NB4 (cell line): Measurements from ENCODE around the gene RBMS1.

Experiments
- DNase-seq: peaks from one replicate; pipeline ENCODE4 v3.0.0; 2010; ENCODE audit warnings: low read depth
- H3K4me3 ChIP-seq: one replicate; pipeline ENCODE4 v1.5.1; 2011; ENCODE audit warnings: mild to moderate bottlenecking, low read depth, low read length, moderate library complexity
- MYC ChIP-seq: IDR thresholded peaks from 2 replicates; pipeline ENCODE4 v1.6.1; 2011; ENCODE audit warnings: low read depth, low read length
- POLR2A ChIP-seq: IDR thresholded peaks from 2 replicates; pipeline ENCODE4 v1.6.1; 2011; ENCODE audit warnings: mild to moderate bottlenecking; ENCODE audit not compliant: insufficient read length; ENCODE audit errors: extremely low read depth
- TF ChIP-seq, protein P1 (sequence below): IDR thresholded peaks from one replicate; pipeline ENCODE4 v1.5.1; 2012; ENCODE audit warnings: low read depth, low read length
- TF ChIP-seq, protein P2 (sequence below): IDR thresholded peaks from 2 replicates; pipeline ENCODE4 v1.6.1; 2011; ENCODE audit warnings: low read depth, low read length

The RBMS1 gene

DNA sequence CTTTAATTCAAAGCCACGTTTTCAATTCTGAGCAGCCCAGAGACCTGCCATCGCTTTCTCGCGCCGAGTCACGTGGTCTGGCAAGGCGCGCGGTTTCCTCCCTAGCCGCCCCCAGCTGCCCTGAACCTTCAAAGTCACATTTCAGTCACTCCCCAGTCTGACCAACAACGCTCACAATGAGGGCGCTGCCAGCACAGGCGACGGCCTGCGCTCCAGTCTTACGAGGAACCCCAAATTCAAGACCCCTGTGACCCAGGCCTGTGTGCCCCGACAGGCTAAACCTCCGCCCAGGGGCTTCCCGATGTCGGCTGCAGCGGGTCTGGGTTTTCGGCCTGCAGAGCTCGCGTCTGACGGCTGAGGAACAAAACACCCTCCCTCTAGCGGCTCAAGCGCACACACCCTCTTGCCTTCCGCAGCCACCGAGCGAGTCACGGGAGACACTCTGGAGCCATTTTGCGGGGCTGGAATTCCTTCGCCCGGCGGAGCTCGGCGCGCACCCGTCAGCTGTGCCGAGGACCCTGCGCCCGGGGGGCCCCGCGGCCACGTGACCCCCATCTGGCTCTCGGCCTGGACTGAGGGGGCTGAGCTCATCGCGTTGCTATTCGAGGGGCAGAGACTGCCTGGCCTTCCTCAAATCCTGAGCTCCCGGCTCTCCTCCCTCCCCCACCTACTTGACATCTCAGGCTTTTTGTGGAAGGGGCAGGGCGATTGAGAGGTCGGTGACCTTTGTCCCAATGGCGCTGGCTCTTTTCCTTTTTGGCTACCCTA, 223.6 kb downstream of the RBMS1 start:
- H3K4me3 ChIP-seq, result peak overlapping the region; percentile 42
- peak; percentile 81 for DNase-seq
- TF ChIP-seq, protein P1, sequence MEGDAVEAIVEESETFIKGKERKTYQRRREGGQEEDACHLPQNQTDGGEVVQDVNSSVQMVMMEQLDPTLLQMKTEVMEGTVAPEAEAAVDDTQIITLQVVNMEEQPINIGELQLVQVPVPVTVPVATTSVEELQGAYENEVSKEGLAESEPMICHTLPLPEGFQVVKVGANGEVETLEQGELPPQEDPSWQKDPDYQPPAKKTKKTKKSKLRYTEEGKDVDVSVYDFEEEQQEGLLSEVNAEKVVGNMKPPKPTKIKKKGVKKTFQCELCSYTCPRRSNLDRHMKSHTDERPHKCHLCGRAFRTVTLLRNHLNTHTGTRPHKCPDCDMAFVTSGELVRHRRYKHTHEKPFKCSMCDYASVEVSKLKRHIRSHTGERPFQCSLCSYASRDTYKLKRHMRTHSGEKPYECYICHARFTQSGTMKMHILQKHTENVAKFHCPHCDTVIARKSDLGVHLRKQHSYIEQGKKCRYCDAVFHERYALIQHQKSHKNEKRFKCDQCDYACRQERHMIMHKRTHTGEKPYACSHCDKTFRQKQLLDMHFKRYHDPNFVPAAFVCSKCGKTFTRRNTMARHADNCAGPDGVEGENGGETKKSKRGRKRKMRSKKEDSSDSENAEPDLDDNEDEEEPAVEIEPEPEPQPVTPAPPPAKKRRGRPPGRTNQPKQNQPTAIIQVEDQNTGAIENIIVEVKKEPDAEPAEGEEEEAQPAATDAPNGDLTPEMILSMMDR, result peak; percentile 48
- TF ChIP-seq MYC, result no peak

DNA sequence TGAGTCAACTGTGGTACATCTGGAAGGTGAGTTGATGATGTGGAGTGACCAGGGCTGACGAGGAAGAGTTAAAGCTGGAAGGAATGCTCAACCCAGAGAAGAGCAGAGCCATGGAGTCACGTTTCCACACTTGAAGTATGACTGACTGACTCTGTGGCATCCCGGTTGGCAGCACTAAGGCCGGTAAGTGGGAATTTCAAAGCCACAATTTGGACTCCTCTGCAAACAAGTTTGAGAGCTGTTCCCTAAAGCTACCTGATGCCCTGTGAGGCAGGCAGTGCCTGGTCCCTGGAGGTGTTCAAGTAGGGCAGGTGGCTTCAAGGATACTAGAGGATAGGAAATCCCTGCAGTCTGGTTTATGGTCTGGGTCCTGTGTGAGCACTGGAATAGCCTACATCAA, 224.2 kb downstream of the RBMS1 start:
- TF ChIP-seq, protein P2, sequence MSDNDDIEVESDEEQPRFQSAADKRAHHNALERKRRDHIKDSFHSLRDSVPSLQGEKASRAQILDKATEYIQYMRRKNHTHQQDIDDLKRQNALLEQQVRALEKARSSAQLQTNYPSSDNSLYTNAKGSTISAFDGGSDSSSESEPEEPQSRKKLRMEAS, result no peak
- TF ChIP-seq MYC (no peak), POLR2A (no peak)
- TF ChIP-seq, protein P1, result no peak
- no peak overlapping the region for H3K4me3 ChIP-seq
- no peak for DNase-seq

DNA sequence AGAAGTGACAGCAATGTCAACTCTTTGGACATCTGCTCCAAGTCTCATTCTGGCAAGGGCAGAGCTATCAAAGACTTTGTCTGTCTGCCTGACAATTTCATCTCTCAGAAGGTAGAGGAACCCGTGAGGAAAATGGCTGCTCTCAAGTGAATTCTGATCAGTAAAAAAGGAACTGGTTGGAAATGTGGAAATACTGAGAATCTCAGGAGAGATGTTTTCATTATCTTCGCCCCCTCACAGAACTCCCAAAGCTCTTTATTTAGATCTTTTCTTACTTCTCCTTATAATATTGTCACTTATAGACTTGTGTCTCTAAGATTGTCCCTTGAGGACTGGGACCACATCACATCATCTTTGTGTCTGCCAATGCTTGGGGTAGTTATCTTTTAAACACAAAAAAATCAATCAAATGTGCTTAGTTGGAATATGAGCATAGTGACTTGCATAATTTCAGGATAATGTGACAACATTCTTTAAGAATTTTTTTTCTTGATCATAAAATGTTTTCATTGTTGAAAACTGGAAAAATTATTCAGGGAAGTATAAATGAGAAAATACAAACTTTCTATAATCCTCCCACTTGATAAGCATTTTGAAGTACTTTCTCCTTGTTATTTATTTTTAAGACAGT, 225.3 kb downstream of the RBMS1 start:
- TF ChIP-seq POLR2A (no peak), MYC (no peak)
- TF ChIP-seq, protein P2, result no peak
- TF ChIP-seq, protein P1, result no peak
- no peak for DNase-seq

DNA sequence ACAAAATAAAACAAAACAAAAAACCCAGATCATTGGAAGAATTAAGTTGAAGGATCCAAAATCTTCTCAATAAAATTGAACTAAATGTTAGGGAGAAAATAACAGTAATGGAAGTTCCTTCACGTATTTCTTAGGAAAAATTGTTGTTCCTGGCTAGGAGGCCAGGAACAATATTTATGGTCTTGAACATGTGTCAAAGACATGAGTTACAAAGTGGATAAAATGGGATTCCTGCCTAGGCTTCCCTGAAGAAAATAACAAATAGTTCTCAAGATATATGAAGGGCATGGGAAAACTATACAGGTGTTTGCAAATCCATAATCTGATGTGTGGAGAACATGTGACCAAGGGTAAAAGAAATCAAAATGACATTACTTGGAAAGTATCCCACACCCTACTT, 225.9 kb downstream of the RBMS1 start:
- H3K4me3 ChIP-seq, result no peak overlapping the region
- no peak for DNase-seq
- TF ChIP-seq POLR2A (no peak), MYC (no peak)
- TF ChIP-seq, protein P2, result no peak
- TF ChIP-seq, protein P1, result no peak

More for the DNA sequence above, 225.3 kb downstream of the RBMS1 start:
- no peak overlapping the region for H3K4me3 ChIP-seq

DNA sequence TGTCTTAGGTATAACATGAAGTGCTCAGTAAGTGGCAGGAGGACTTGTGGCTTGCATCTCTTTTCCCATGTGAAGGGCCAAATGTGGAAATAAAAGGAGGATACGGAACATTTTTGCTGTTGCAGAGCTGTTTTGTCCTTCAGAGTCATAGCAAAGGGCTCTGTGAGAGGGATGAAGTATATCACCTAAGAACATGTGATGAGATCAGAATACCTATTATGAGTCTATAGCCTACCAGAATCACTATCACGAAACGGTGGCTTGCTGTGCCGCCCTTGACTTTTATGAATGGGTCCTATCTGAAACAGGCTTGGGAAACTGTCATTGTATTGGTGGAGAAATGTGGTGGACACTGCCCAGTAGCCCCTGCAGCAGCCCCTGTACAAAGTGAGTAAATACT, 226.6 kb downstream of the RBMS1 start:
- H3K4me3 ChIP-seq, result no peak overlapping the region
- TF ChIP-seq, protein P1, result no peak
- TF ChIP-seq, protein P2, result no peak
- TF ChIP-seq MYC (no peak), POLR2A (no peak)

More for the DNA sequence above, 226.6 kb downstream of the RBMS1 start:
- DNase-seq, result no peak
